Activated CD8-positive, alpha-beta memory T cell treated with anti-CD3 and anti-CD28 coated beads, Interleukin-2, amount 50 U/mL, for 24 hours (primary cell): ENCODE data around the gene CD2AP.
"Not testable (repeated sequence)": the region's sequence is repeated elsewhere in the genome, so short reads cannot be mapped to it uniquely, and the experiment has no call there.

Source experiments
- DNase-seq: peaks from one replicate; pipeline ENCODE4 v3.0.0-alpha.2; 2020; ENCODE audit errors: extremely low read depth

Gene CD2AP

DNA sequence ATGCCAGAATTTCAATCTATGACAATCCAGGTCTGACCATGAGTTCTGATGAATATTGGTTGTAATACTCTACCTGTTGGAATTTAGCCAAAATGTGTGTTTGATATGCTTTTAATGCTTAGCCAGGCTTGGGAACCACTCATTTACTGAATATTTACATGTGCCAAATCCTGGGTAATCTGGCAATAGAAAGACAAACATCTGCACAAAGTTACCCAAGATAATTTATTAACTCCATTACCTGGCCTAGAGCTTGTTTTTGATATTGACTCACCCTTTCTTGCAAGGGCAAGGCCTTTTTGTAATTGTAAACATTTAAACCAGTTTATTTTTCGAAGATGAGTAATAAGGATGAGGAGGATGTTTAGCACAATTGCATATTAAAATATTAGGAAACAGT lies 13.5 kb upstream of the CD2AP start:
- DNase-seq: no peak

DNA sequence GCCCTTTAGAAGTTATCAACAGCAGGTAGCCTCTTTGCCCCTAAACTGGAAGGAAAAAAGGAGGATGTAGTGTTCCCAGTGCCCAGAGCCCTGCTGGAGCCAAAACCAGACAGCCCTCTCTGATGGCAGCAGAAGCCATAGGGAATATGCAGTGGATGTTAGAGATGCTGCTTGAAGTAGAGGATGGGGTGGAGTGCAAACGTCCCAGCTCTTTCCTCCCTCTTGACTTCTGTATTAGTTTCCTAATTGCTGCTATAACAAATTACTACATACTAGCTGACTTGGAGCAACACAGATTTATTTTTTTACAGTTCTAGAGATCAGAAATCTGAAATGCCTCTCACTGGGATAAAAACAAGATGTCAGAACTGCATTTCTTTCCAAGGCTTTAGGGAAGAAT lies 12.5 kb upstream of the CD2AP start:
- no peak for DNase-seq

DNA sequence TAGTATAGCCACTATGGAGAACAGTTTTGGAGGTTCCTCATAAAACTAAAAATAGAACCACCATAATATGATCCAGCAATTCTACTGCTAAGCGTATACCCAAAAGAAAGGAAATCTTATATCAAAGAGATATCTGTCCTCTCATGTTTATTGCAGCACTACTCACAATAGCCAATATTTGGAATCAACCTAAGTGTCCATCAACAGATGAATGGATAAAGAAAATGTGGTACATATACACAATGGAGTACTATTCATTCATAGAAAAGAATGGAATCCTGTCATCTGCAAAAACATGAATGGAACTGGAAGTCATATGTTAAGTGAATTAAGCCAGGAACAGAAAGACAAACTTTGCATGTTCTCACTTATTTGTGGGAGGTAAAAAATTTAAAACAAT lies 5.7 kb upstream of the CD2AP start:
- no peak for DNase-seq

DNA sequence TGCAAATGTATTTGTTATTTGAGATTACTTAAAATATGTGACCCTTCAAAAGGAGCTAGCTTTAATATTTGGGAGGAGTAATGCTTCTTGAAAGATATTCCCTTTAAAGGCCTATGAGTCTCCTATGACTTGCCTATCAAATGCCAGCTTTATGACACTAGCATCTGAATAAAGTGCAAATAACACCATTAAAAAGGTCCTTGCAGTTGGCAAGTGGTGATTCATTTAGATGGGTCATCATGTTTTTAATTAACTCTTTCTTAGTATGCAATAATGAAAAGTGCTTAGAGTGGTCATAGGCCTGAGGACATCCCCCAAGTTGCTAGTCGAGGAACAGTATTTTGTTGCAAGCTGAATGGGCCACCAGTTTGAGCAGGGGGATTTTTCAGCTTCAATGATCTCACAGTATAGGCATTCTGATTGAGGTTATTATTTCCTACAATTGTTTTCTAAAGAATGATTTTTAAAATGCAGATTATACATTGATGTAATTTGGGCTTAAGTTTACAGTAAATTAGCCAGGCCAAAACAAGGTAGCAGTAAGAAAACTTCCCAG lies 3.7 kb upstream of the CD2AP start:
- DNase-seq: no peak

DNA sequence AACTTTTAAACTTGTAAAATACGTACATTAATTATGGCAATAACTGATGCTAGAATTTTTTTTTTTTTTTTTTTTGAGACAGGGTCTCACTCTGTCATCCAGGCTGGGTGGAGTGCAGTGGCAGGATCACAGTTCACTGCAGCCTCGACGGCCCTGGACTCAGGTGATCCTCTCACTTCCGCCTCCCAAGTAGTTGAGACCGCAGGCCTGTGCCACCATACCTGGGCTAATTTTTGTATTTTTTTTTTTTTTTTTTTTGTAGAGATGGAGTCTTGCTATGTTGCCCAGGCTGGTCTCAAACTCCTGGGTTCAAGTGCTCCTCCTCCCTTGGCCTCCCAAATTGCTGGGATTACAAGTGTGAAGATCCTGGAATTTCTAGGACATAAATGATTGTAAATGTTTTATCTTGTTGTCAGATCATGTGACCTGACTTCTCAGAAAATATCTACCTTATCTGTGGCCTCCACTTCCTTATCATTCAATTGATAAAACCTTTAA lies 2.2 kb upstream of the CD2AP start:
- no peak for DNase-seq

DNA sequence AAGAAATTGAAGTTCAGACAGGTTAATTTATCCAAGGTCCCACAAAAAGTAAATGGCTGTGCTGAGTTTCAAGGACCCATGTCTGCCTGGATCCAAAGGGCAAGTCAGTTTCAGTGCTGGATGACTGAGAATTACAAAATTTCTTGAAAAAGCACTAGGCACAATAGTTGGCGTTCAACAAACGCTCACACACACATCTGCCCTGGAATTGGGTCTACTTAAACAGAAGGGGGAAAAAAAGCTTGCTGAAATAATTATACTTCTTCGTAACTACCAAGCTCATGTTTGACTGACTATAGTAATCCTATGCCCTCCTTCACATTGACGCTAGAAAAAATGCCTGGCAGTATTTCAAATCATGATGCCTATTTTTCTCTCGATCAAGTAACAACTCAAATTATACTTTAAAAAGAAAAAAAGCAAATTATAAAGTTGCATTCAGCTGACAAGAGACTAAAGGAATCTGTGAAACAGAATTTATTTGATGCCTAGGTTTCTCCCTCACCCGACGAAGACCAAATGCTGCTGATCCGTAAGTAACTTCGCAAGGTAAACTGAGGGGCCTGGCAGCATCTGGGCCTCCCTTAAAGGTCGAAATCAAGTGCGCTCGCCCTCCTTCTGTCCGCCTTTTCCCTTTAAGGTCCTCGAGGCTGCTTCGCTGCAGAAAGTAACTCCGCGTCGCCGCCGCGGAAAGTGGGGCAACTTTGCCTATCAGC lies 650 bp upstream of the CD2AP start:
- DNase-seq: no peak

DNA sequence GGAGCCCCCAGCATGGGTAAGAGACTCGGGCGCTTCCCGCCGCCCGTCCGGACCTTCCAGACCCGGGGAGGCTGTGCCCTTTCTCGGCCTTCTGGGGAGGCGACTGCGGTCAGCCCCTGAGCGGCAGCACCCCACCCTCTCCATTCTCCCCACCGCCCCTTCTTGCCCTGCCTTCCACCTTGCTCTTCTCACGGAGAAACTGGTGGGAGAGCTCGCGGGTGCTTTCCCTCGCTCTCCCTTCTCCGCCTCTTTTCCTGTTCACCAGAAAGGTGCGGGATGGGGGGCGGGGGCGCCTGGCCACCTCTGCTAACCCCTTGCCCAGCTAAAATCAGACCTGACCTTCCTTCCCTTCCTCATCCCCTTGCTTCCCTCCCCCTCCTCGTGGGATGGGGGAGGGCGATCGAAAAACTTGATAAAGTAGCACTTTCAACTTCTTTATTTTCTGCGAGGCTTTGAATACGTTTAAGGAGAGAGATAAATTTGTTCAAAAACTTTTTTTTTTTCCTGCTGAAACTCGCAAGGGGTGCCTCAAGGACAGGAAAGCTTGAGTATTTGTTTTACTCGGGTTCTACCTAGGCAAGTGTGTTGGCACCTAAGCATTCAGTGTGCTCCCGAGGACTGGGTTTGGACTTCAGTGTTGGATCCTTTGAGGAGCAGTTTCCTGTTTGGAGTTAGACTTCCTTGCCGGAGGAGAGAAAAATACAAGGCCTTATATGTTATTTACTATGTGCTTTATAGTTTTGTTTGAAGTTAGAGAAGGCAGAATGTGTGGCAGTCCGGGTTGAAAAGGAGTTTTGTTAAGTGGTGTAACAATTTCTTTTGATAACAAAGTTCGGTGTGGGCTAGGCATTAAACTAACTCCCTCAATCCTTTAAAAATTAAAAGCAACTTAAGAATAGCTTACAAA lies 897 bp downstream of the CD2AP start:
- DNase-seq: no peak

DNA sequence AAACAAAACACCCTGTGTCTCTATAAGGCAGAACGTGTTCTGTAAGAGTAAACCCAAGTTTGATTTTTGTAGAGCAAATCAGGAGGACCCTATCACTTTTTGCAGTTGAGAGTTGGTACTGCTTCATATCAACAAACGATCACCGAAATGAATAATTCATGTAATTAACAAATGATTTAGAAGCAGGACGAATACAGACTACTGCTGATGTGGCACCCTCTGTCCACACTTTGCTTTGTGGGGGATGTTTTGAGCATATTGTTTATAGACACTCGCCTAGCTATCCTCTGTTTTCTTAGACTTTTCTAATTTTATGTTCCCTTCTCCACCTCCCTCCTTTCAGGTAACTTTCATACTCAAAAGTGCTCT lies 1.5 kb downstream of the CD2AP start:
- no peak for DNase-seq

DNA sequence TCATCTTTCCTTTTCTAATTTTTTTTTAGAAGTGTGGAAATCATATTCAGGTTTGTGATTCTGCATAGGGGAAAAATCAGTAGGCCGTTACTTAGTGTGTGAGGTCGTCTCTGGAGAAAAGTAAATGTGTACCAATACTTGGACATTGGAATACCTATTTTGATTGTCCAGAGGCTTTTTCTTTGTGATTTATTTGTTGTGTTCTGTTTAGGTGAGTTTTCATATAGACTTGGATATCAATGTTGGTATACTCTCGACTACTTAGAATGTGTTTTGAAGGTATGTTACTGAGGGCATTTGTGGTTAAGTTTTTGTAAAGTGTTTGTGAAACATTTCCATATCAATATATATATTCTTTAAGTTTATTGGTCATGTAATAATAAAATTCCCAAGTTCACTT lies 2.3 kb downstream of the CD2AP start:
- DNase-seq: no peak

DNA sequence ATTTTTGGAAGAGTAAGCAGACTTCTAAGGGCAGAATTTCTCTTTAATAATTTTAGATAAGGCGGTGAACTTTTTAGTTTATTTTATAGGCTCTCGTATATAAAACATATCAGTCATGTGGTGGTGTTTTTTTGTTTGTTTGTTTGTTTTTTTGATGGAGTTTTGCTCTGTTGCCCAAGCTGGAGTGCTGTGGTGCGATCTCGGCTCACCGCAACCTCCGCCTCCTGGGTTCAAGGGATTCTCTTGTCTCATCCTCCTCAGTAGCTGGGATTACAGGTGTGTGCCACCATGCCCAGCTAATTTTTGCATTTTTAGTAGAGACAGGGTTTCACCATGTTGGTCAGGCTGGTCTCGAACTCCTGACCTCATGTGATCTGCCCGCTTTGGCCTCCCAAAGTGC lies 3.6 kb downstream of the CD2AP start:
- not testable (repeated sequence) for DNase-seq

DNA sequence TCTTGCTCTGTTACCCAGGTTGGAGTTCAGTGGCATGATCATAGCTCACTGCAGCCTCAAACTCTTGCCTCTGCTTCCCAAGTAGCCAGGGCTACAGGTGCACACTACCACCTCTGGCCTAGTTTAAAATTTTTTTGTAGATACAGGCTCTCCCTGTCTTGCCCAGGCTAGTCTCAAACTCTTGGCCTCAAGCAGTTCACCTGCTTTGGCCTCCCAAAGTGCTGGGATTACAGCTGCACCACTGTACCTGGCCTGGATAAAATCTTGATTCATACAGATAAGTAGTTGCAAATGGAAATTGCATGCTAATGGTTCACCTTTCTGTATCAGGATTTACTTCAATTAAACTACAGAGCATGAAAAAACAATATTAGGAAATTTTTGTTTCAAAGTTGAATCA lies 4.2 kb downstream of the CD2AP start:
- no peak for DNase-seq

DNA sequence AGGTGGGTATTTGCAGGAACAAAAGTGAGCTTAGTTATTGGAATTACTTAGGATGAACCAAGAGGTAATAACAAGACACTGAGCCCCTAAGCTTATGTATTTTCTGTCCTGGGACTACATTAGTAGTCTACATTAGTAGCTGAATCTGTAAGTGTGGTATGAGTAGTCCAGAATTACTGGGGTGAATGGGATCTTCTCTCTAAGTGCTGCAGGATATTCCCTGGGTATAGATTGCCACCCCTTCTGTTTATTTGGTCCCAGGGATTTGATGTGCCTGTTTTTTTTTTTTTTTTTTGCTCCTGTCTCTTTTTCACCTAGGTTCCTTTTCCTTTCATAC lies 5.9 kb downstream of the CD2AP start:
- no peak for DNase-seq

DNA sequence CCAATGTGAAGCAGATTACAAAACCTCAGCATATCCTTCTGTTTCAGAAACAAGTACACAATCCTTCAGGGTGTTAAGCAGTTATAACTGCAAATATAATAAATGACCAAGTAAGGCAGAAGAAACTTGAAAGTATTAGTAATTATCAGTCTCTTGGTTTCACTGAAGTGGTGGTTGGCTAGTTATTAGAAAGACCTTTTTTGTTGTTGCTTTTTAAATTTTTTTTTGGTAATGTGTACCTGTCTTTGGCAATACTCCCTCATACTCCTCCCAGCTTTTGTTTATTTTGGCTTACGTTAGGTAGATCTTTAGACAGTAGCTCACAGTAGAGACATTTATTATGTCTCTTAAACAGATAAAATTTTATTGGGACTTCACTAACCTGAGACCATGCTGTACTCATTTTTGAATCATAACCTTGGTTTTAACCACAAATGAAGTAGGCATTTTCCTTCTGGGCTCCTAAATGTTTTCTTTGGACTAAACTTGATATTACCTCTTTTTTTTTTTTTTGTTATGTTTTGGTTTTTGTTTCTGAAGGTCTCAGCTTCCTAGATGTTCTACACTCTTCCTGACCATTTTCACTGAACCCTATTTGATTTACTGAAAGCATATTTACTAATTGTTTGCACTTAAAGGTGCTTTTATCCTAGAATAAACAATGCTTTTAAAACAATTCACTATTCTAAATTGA lies 6.4 kb downstream of the CD2AP start:
- DNase-seq: no peak

DNA sequence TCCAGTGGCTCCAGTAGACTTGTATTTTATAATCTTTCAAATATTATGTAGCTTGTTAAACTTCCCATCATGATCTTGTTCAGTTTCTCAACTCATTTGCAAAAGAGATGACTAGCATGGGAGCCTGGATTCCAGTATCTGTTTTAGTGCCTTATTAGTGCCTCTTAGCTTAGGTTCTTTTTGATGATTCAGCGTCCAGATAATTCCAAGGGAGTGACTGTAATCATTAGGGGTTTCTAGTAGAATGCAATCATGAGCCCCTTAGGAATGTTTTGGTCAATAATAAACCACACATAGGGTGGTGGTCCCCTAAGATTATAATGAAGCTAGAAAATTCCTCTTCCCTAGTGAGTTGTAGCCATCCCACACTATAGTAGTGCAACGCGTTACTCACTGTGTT lies 7.0 kb downstream of the CD2AP start:
- DNase-seq: no peak

DNA sequence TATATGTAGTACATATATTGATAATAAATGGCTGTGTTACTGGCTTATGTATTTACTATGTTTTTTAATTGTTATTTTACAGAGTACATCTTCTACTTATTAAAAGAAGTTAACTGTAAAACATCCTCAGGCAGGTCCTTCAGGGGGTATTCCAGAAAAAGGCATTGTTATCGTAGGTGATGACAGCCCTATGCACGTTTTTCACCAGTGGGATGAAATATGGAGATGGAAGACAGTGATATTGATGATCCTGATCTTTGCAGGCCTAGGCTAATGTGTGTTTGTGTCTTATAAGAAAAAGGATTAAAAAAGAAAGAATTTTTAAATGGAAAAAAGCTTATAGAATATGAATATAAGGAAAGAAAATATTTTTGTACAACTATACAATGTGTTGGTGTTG lies 7.5 kb downstream of the CD2AP start:
- DNase-seq: no peak

DNA sequence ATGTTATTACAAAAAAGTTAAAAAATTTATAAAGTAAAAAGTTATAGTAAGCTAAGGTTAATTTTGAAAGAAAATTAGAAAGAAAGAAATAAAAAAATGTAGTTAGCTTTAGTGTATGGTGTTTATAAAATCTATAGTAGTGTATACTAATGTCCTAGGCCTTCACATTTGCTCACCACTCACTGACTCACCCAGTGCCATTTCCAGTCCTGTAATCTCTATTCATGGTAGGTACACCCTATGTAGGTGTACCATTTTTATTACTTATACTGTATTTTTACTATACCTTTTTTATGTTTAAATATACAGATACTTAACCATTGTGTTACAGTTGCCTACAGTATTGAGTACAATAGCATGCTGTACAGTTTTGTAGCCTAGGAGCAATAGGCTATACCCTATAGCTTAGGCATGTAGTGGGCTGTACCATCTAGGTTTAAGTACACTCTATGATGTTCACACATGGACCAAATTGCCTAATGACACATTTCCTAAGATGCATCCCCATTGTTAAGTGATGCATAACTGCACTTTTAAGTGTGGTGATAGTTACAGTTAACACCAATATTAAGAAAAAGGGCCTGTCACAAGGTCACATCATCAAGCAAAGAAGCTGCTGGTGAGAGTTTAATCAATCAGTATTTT lies 8.0 kb downstream of the CD2AP start:
- DNase-seq: no peak

DNA sequence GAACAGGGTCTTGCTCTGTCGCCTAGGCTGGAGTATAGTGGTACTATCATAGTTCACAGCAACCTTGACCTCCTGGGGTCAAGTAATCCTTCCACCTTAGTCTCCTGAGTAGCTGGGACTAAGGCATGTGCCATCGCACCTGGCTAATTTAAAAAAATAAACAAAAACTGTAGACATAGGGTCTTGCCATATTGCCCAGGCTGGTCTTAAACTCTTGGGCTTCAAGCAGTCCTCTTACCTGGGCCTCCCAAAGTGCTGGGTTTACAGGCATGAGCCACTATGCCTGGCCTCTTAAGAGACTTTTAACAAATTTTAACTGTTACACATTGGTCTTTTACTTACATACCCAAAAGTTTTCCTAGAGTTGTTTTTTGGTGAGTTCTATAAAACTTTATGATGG lies 12.4 kb downstream of the CD2AP start:
- DNase-seq: no peak

DNA sequence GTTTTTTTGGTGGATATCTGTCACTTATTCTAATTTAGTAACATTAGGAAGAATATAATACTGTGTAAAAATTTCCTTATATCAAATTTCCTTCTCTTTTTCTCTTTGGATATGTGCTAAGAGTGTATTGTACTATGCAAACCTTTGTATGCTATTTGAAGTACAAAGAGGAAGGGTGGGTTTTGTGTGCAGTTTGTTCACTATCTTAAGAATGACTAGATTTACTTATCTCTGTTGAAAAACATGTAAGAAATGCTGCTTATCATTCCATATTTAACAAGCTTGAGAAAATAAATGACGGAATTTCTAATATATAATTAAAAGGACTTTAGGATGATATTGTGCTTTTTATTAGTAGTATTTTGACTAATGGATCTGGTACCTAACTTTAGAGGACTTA lies 13.1 kb downstream of the CD2AP start:
- no peak for DNase-seq

DNA sequence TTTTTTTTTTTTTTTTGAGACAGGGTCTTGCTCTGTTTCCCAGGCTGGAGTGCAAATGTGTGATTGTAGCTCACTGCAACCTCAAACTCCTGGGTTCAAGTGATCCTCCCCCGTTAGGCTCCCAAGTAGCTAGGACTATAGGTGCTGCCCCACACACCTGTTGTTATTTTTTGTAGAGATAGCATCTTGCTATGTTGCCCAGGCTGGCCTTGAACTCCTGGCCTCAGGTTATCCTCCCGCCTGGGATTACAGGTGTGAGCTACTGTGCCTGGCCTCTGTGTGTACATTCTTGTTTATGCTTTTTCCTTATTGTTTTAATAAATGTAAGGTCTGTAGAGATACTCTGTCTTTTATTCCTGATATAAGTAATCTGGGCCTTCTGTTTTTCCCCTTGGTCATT lies 14.8 kb downstream of the CD2AP start:
- DNase-seq: no peak

DNA sequence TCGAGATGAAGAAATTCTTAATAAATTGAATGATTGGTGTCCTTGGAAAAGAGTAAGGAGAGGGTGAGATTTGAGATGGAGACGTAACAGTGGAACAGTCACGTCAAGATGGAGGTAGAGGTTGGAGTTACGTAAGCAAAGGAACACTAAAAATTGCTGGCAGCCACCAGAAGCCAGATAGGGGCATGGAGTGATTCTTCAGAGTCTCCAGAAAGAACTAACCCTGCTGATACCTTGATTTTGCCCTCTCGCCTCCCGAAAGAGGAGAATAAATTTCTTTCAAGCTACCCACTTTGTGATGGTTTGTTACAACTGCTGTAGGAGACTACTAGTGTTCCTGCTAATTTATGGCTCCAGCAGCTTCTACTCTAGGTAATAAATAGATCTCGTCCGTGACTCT lies 17.6 kb downstream of the CD2AP start:
- no peak for DNase-seq

DNA sequence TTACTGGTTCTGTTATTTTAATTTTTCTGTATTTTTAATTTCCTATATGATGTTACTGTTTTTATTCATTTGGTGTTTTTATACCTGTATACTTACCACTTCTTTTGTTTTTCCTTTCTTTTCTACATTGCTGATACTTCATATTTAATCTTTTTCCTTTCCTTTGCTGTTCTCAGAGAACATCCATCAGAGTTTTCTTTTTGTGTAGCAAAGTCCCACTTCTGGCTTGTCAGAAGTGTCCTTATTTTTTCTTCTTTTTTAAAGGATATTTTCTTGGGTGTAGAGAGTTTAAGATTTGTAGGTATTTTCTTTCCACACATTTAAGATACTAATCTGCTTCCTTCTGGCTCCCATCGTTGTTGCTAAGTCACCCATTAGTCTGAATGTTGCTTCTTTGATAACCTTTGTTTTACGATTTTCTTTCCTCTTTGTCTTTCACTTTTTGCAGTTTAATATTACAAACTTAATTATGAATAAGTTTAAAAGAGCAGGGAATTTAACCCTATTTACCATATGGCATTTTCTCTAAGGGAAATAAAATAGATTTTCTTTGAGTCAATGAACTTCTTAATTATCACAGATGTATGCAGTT lies 18.5 kb downstream of the CD2AP start:
- DNase-seq: no peak
